Measurements from ENCODE around the gene HSD11B2. TPM values are rescaled to one million over a fixed set of nuclear protein-coding genes. Genes with fewer than 3 reads are reported as not detected.

Gene HSD11B2
- total and polyA plus RNA-seq, 2 of the 8 experiments (the other 6 are each of a cell fraction or from before 2014, with no cell fraction given), result 28.7 to 32.9 TPM

DNA sequence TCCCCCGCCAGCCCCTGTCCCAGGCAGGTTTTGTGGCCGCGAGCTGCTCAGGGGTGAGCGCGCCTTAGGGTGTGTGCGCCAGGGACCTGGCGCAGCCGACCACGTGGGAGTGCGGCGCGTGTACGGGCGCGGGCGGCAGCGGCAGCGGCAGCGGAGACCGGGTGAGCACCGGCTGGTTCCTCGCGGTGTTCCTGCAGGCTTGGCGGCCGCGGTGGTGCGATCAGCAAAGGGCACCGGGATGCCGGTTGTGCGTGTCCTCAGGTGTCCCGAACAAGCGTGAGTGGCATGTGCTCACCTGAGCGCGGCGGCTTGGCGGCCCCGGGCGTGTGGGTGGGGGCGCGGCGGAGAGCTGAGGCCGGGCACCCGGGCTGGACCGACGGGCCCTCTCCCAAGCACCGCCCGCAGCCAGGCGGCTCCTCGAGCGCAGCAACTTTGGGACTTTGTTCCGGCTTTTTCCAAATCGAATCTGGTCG lies 381 bp upstream of the HSD11B2 start (continued):
- TF ChIP-seq, protein P1, sequence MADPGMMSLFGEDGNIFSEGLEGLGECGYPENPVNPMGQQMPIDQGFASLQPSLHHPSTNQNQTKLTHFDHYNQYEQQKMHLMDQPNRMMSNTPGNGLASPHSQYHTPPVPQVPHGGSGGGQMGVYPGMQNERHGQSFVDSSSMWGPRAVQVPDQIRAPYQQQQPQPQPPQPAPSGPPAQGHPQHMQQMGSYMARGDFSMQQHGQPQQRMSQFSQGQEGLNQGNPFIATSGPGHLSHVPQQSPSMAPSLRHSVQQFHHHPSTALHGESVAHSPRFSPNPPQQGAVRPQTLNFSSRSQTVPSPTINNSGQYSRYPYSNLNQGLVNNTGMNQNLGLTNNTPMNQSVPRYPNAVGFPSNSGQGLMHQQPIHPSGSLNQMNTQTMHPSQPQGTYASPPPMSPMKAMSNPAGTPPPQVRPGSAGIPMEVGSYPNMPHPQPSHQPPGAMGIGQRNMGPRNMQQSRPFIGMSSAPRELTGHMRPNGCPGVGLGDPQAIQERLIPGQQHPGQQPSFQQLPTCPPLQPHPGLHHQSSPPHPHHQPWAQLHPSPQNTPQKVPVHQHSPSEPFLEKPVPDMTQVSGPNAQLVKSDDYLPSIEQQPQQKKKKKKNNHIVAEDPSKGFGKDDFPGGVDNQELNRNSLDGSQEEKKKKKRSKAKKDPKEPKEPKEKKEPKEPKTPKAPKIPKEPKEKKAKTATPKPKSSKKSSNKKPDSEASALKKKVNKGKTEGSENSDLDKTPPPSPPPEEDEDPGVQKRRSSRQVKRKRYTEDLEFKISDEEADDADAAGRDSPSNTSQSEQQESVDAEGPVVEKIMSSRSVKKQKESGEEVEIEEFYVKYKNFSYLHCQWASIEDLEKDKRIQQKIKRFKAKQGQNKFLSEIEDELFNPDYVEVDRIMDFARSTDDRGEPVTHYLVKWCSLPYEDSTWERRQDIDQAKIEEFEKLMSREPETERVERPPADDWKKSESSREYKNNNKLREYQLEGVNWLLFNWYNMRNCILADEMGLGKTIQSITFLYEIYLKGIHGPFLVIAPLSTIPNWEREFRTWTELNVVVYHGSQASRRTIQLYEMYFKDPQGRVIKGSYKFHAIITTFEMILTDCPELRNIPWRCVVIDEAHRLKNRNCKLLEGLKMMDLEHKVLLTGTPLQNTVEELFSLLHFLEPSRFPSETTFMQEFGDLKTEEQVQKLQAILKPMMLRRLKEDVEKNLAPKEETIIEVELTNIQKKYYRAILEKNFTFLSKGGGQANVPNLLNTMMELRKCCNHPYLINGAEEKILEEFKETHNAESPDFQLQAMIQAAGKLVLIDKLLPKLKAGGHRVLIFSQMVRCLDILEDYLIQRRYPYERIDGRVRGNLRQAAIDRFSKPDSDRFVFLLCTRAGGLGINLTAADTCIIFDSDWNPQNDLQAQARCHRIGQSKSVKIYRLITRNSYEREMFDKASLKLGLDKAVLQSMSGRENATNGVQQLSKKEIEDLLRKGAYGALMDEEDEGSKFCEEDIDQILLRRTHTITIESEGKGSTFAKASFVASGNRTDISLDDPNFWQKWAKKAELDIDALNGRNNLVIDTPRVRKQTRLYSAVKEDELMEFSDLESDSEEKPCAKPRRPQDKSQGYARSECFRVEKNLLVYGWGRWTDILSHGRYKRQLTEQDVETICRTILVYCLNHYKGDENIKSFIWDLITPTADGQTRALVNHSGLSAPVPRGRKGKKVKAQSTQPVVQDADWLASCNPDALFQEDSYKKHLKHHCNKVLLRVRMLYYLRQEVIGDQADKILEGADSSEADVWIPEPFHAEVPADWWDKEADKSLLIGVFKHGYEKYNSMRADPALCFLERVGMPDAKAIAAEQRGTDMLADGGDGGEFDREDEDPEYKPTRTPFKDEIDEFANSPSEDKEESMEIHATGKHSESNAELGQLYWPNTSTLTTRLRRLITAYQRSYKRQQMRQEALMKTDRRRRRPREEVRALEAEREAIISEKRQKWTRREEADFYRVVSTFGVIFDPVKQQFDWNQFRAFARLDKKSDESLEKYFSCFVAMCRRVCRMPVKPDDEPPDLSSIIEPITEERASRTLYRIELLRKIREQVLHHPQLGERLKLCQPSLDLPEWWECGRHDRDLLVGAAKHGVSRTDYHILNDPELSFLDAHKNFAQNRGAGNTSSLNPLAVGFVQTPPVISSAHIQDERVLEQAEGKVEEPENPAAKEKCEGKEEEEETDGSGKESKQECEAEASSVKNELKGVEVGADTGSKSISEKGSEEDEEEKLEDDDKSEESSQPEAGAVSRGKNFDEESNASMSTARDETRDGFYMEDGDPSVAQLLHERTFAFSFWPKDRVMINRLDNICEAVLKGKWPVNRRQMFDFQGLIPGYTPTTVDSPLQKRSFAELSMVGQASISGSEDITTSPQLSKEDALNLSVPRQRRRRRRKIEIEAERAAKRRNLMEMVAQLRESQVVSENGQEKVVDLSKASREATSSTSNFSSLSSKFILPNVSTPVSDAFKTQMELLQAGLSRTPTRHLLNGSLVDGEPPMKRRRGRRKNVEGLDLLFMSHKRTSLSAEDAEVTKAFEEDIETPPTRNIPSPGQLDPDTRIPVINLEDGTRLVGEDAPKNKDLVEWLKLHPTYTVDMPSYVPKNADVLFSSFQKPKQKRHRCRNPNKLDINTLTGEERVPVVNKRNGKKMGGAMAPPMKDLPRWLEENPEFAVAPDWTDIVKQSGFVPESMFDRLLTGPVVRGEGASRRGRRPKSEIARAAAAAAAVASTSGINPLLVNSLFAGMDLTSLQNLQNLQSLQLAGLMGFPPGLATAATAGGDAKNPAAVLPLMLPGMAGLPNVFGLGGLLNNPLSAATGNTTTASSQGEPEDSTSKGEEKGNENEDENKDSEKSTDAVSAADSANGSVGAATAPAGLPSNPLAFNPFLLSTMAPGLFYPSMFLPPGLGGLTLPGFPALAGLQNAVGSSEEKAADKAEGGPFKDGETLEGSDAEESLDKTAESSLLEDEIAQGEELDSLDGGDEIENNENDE (IDR thresholded peaks at IDR 0.05; ENCODE audit: insufficient replicate concordance, low read length), result no peak
